Measurements from ENCODE around the gene C14orf180. TPM values are rescaled to one million over a fixed set of nuclear protein-coding genes. Genes with fewer than 3 reads are reported as not detected.

Gene C14orf180
- not detected in 2 replicates for total RNA-seq

DNA sequence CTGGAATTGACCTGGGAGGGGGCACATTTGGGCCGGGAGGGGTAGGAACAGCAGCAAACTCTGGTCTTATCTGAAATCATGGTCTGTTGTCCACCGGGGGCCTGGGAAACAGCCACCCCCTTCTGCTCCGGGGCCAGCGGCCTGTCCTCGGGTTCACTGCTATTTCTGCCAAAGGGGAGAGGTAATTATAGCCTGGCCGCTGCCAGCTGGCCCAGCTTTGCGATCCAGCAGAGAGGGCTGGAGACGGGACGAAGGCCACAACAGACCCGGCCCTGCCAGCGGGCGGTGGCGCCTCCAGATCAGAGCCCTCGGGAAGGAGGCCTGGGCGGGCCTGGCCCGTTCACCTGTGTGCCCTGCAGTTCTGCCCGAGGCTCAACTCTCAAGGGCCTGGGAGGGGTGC lies at the start of gene C14orf180:
Gene C14orf180, plus strand, starts transcription at position 258 of the 400 bp plus-strand sequence. CDS start 6,667 bp downstream, outside the sequence.

DNA sequence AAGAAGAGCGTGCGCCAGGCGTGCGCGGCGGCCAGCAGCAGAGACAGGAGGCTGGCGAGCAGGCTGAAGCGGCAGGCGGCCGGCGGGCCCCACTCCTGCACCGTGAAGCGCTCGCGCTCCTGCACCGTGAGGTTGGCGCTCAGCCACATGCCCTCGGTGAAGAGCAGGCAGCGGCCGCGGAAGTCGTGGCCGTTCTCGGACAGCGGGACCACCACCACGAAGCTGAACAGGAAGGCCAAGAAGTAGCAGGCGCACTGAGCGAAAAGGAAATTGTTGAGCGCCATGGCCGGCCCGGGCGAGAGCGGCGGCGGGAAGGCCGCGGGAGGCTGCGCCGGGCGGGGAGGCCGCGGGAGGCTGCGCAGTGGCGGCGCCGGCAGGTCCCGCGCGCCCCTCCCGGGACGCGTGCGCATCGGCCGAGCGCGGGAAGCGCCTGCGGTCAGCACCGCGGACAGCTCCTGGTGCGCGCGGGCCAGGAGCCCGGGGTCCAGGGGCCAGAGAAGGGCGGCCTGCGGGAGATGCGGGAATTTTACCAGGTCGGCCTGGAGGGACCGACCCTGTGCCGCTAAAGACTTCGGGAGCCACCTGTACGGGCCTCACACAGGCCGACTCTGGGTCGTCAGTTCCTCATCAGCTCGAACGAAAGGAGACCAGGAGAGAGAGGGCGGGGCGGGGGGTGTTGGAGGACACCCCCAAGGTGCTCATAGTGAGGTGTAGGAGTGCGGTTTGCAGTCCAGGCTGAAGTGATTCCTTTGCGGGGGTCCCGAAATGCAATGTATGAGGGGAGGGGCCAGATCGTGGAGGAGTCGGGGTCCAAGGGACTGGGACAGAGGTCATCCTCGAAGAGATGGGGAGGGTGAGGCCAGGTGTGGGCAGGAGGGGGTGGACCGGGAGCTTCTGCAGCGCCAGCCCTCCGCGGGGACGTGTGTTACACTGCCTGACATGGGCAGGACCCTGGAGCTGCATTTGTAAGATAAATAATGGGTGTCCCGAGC lies 25.2 kb downstream of the C14orf180 start, which contains the start of gene TMEM179:
Gene TMEM179, minus strand, starts transcription at position 315 of the 992 bp plus-strand sequence. Its CDS starts 31 bp downstream, at position 284.

Other genes starting within 250 kb of the C14orf180 start
- not detected in 2 replicates for gene TMEM179, start 25.0 kb downstream of the C14orf180 start, total RNA-seq
- 34.7 and 35.0 TPM in 2 replicates for gene INF2, start 109.9 kb downstream of the C14orf180 start, total RNA-seq
- gene ADSS1, start 144.5 kb downstream of the C14orf180 start, total RNA-seq, result 2.6 and 24.9 TPM in 2 replicates
- gene SIVA1, start 173.4 kb downstream of the C14orf180 start, total RNA-seq, result 248 and 283 TPM in 2 replicates
- 126 and 130 TPM in 2 replicates for gene AKT1, start 216.0 kb downstream of the C14orf180 start, total RNA-seq
- gene ZBTB42, start 221.3 kb downstream of the C14orf180 start, total RNA-seq, result 1.5 and 3.6 TPM in 2 replicates